Measurements from ENCODE around the gene KRTAP3-2.
"Not testable (repeated sequence)": the region's sequence is repeated elsewhere in the genome, so short reads cannot be mapped to it uniquely, and the experiment has no call there.

KRTAP3-2 gene

GRCh38 chr17:40999563-40999962 lies at the start of gene KRTAP3-2:
Gene KRTAP3-2, minus strand, starts transcription at chr17:40999906. Its CDS starts 53 bp downstream, at chr17:40999853.
- DNase-seq (ENCODE audit: insufficient read length, low spot score); FAIRE-seq: not testable (repeated sequence)

GRCh38 chr17:41049110-41049509 lies 49.4 kb upstream of the KRTAP3-2 start:
- DNase-seq (ENCODE audit: insufficient read length, low spot score) (no peak), FAIRE-seq (no peak)

- DNase-seq (ENCODE audit: insufficient read length, low spot score): no peak
- FAIRE-seq: no peak
These were observed 48.7 kb upstream of the KRTAP3-2 start for GRCh38 chr17:41048441-41048840.

GRCh38 chr17:41046735-41047465 lies 47.2 kb upstream of the KRTAP3-2 start, which contains the start of gene KRTAP2-1:
Gene KRTAP2-1, minus strand, starts transcription at chr17:41047316. Its CDS starts 49 bp downstream, at chr17:41047267.
- not testable (repeated sequence) for DNase-seq (ENCODE audit: insufficient read length, low spot score); FAIRE-seq

- FAIRE-seq (no peak), DNase-seq (ENCODE audit: insufficient read length, low spot score) (no peak)
These were observed 43.2 kb upstream of the KRTAP3-2 start for GRCh38 chr17:41042953-41043352.

- not testable (repeated sequence) for FAIRE-seq; DNase-seq (ENCODE audit: insufficient read length, low spot score)
These were observed 41.3 kb upstream of the KRTAP3-2 start, which contains the start of gene KRTAP1-1 for GRCh38 chr17:41040783-41041571. Gene KRTAP1-1, minus strand, starts transcription at chr17:41041450. Its CDS starts 53 bp downstream, at chr17:41041397.

GRCh38 chr17:41037853-41038350 lies 38.2 kb upstream of the KRTAP3-2 start:
- no peak for FAIRE-seq
- DNase-seq (ENCODE audit: insufficient read length, low spot score): no peak

- not testable (repeated sequence) for DNase-seq (ENCODE audit: insufficient read length, low spot score); FAIRE-seq
These were observed 34.7 kb upstream of the KRTAP3-2 start, which contains the start of gene KRTAP1-3 for GRCh38 chr17:41034346-41034935. Gene KRTAP1-3, minus strand, starts transcription at chr17:41034874. Its CDS starts 53 bp downstream, at chr17:41034821.

- DNase-seq (ENCODE audit: insufficient read length, low spot score) (no peak), FAIRE-seq (no peak)
These were observed 30.0 kb upstream of the KRTAP3-2 start, which contains the start of gene KRTAP1-4 for GRCh38 chr17:41029633-41030245. Gene KRTAP1-4, minus strand, starts transcription at chr17:41030195. Its CDS starts 117 bp downstream, at chr17:41030078.

GRCh38 chr17:41026715-41027471 lies 27.2 kb upstream of the KRTAP3-2 start, which contains the start of gene KRTAP1-5:
Gene KRTAP1-5, minus strand, starts transcription at chr17:41027208. Its CDS starts 53 bp downstream, at chr17:41027155.
- FAIRE-seq (no peak), DNase-seq (ENCODE audit: insufficient read length, low spot score) (no peak)

- FAIRE-seq (no peak), DNase-seq (ENCODE audit: insufficient read length, low spot score) (no peak)
These were observed 25.0 kb upstream of the KRTAP3-2 start for GRCh38 chr17:41024697-41025096.

GRCh38 chr17:41020336-41020735 lies 20.6 kb upstream of the KRTAP3-2 start:
- no peak for DNase-seq (ENCODE audit: insufficient read length, low spot score)

GRCh38 chr17:41019415-41019814 lies 19.7 kb upstream of the KRTAP3-2 start:
- DNase-seq (ENCODE audit: insufficient read length, low spot score) (no peak), FAIRE-seq (no peak)

More at GRCh38 chr17:41020336-41020735, 20.6 kb upstream of the KRTAP3-2 start:
- no peak for FAIRE-seq

- no peak for DNase-seq (ENCODE audit: insufficient read length, low spot score)
- FAIRE-seq: no peak
These were observed 18.8 kb upstream of the KRTAP3-2 start for GRCh38 chr17:41018541-41018940.

GRCh38 chr17:41016578-41017215 lies 17.0 kb upstream of the KRTAP3-2 start:
- FAIRE-seq: no peak
- DNase-seq (ENCODE audit: insufficient read length, low spot score): no peak

- no peak for FAIRE-seq
- no peak for DNase-seq (ENCODE audit: insufficient read length, low spot score)
These were observed 15.7 kb upstream of the KRTAP3-2 start for GRCh38 chr17:41015454-41015853.

GRCh38 chr17:41013606-41014005 lies 13.9 kb upstream of the KRTAP3-2 start:
- DNase-seq (ENCODE audit: insufficient read length, low spot score) (no peak), FAIRE-seq (no peak)

GRCh38 chr17:41013181-41013580 lies 13.5 kb upstream of the KRTAP3-2 start:
- DNase-seq (ENCODE audit: insufficient read length, low spot score): no peak
- FAIRE-seq: no peak
